Lower leg skin (tissue), 4 donors: ENCODE results near the gene ATP13A1. TPM values are rescaled to one million over a fixed set of nuclear protein-coding genes. Genes with fewer than 3 reads are reported as not detected.

Experiments used
- DNase-seq, 2 donors: peaks; one replicate each; pipeline ENCODE4 v3.0.0-alpha.2; 2019; ENCODE audit warnings: low spot score in 2 of 2
- H3K4me3 ChIP-seq: fragments of 200-600 bp; sonication (generic); 2 replicates; pipeline ENCODE4 v1.5.1; 2017; ENCODE audit warnings: mild to moderate bottlenecking, low read depth; ENCODE audit not compliant: poor library complexity, severe bottlenecking
- CTCF ChIP-seq, 3 donors: fragments of 450-650 bp; IDR thresholded peaks; one replicate each; pipeline ENCODE4 v1.5.1; 2016; ENCODE audit warnings: antibody characterized with exemption in 3 of 3, mild to moderate bottlenecking in 3 of 3, moderate library complexity in 2 of 3
- POLR2A ChIP-seq, 2 donors: fragments of 450-650 bp; IDR thresholded peaks; one replicate each; pipeline ENCODE4 v1.6.1; 2016 to 2017; ENCODE audit warnings: antibody characterized with exemption in 2 of 2, mild to moderate bottlenecking in 1 of 2, moderate library complexity in 1 of 2
- WGBS, 2 donors: methylation state at CpG; one replicate each; pipeline ENCODE4 v1.1.5; 2018; 5-methylcytosine and 5-hydroxymethylcytosine counted together
- intact Hi-C: fragments of 100-400 bp; cut with DNase I; formaldehyde crosslinking; loops from one replicate; pipeline ENCODE4 v1.15.0; 2023; ENCODE audit warnings: low total_unique reads
- total RNA-seq, 4 donors: library from RNA; depleted of rRNA; stranded (reverse); fragments of >200 nt; gene quantifications; one replicate each; pipeline ENCODE4 v1.1.0, GENCODE V29; 2016

Gene ATP13A1
- total RNA-seq, 4 donors from 2014 or later = 60.8 to 162 (median 109) TPM

DNA sequence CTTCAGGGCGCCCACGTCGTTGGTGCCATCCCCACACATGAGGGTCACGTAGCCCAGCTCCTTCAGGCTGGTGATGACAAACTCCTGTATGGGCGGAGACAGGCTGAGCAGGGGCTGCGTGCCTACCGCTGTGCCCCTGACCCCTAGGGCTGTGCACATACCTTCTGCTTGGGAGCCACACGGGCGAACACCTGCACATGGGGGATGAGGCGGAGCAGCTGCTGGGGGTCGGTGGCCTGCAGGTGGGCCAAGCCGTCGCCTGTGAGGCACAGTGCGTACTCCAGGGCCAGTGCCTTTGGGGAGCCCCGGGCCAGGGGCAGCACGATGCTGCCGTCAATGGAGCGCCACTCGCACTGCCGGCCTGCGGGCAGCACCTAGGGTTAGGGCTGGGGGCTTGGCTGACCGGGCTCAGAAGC is 13.9 kb downstream of the ATP13A1 start:
- TF ChIP-seq POLR2A (IDR thresholded peaks at IDR 0.05) = no peak
- TF ChIP-seq CTCF (IDR thresholded peaks at IDR 0.05) = no peak
- H3K4me3 ChIP-seq = no peak overlapping the region
- no peak for DNase-seq
- intact Hi-C loops = no loop called here
- WGBS, 2 donors = 91 to 92% methylated on average over 11 to 22 of the region's 22 CpGs

DNA sequence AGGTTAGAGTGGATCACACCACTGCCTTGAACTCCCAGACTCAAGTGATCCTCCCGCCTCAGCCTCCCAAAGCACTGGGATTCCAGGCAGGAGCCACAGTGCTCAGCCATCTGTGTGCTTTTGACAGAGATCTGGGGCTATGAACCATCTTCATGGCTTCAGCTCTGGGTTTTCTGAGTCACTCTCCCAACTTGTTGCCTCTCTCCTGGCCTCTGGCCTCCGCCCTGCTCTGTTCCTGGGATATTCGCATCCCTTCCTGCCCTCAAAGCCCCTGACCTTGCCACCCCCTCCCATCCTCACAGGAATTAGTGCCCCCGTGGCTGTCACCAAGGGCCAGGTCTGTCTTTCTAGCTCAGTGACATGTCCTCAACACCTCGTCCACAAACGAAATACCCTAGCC is 14.3 kb downstream of the ATP13A1 start:
- intact Hi-C loops = no loop called here
- no peak for DNase-seq
- TF ChIP-seq CTCF (IDR thresholded peaks at IDR 0.05) = no peak
- no peak for TF ChIP-seq POLR2A (IDR thresholded peaks at IDR 0.05)
- H3K4me3 ChIP-seq = no peak overlapping the region
- 85 to 92% methylated on average over 6 of the region's 6 CpGs for WGBS, 2 donors

DNA sequence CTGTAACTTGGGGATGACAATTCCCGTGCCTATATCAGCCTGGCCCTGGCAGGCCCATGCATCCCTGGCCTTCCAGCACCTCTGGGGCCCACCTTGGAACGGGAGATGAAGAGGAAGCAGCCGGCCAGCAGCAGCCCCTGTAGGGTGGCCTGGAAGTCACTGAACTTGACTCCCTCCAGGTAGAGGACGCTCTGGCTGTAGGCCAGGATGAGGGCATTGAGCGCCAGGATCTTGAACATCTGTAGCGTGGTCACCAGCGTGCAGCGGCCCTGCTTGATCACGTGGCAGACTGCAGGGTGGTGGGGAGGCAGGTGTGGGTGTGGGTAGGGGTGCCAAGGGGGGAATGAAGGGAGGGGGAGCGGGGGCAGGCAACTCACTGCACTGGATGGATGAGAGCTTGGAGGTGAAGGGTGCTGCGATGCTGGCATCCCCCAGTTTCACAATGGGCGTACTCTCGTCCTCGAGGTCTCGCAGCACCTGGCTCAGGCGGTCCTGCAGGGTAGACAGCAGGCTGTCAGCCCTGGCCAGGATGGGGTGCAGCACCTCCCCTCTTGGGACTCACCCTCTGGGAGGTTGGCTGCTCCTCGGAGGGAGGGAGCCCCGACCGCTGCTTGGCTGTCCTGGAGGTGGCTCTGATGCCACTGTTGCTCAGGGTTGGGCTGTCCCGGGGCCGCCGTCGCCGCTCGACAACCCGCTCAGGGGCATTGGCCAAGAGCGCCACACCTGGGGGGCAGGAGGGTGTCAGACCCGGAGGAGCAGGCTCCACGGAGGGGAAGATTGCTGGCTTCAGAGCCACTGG is 16.2 kb downstream of the ATP13A1 start:
- intact Hi-C loops = loop anchor here (2.0 kb wide), 1 partner anchor 114 kb away; no protein-coding TSS in a partner anchor
- no peak for DNase-seq
- WGBS, 2 donors = 90 to 93% methylated on average over 21 to 28 of the region's 29 CpGs
- no peak for TF ChIP-seq POLR2A (IDR thresholded peaks at IDR 0.05)
- no peak for TF ChIP-seq CTCF (IDR thresholded peaks at IDR 0.05)
- H3K4me3 ChIP-seq = no peak overlapping the region

GRCh38 chr19:19645233-19645870 is 18.1 kb downstream of the ATP13A1 start:
- 90 to 91% methylated on average over 13 to 16 of the region's 17 CpGs for WGBS, 2 donors
- DNase-seq = no peak
- intact Hi-C loops = no loop called here
- no peak for TF ChIP-seq POLR2A (IDR thresholded peaks at IDR 0.05)
- H3K4me3 ChIP-seq = no peak overlapping the region

DNA sequence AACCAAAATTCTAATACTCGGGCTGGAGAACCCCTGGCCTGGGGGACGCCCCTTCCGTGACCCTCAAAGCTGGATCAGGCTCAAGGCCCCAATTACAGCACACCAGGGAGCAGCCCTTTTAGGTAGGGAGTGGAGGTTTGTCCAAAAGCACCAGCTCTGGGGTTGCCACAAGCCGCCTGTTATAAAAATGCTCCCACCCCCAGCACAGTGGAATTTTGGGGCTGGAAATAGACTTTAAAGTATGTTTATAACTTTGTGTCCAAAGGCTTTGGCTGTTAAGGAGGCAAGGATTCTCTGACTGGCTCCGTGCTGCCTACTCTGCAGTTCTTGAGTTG is 19.5 kb downstream of the ATP13A1 start:
- intact Hi-C loops = no loop called here
- DNase-seq = no peak
- H3K4me3 ChIP-seq = no peak overlapping the region
- TF ChIP-seq CTCF (IDR thresholded peaks at IDR 0.05) (no peak), POLR2A (IDR thresholded peaks at IDR 0.05) (no peak)
- 20 to 29% methylated on average over 5 of the region's 5 CpGs for WGBS, 2 donors

GRCh38 chr19:19643158-19644053 is 20.1 kb downstream of the ATP13A1 start, which contains the start of gene GMIP:
Gene GMIP, minus strand, starts transcription at chr19:19643657. Its CDS starts 128 bp downstream, at chr19:19643529.
- peak; percentile 66 to 95 for DNase-seq
- no peak for TF ChIP-seq POLR2A (IDR thresholded peaks at IDR 0.05)
- no peak for TF ChIP-seq CTCF (IDR thresholded peaks at IDR 0.05)
- WGBS, 2 donors = 0% methylated on average over 14 to 29 of the region's 50 CpGs
- peak within 1 kb of the TSS; percentile 55 for H3K4me3 ChIP-seq
- intact Hi-C loops = no loop called here
